ENCODE measurements around the gene SLC25A42.

The SLC25A42 gene

GRCh38 chr19:19051478-19052213 is 12.1 kb upstream of the SLC25A42 start:
- no peak for DNase-seq (ENCODE audit: low read depth, low spot score)

- DNase-seq (ENCODE audit: low read depth, low spot score), result no peak
These were observed 10.9 kb upstream of the SLC25A42 start for GRCh38 chr19:19052921-19053320.

GRCh38 chr19:19053508-19054314 is 10.1 kb upstream of the SLC25A42 start:
- no peak for DNase-seq (ENCODE audit: low read depth, low spot score)

DNA sequence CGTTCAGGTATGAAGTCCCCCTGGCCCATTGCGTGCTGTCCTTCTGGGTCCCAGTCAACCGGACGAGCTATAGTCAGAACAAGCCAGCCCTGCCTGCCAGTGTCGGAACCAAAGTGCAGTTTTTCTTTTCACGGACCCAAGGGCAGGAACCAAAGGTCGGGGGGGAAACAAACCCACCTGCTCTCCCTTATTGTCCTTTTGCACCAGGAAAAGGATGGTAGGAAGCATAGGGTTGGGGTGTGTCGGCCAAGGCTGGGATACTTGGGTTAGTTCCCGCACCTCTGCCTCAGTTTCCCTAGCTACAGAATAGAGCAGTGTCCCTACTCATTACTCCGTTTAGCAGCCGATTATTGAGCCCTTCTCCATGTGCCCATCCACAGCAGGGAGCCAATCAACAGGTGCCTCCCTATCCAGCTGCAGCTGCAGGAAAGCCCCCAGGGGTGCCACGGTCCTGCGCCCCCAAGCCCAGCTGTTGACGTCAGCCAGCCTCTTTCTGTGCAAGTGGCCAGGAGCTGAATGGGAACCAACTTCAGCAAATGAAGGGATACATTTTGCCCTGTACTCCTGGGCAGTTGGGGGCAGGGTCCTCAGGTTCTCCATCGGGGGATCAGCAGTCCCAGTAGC is 9.4 kb upstream of the SLC25A42 start:
- DNase-seq (ENCODE audit: low read depth, low spot score), result no peak

- DNase-seq (ENCODE audit: low read depth, low spot score), result no peak
These were observed 8.8 kb upstream of the SLC25A42 start for GRCh38 chr19:19054939-19055440.

DNA sequence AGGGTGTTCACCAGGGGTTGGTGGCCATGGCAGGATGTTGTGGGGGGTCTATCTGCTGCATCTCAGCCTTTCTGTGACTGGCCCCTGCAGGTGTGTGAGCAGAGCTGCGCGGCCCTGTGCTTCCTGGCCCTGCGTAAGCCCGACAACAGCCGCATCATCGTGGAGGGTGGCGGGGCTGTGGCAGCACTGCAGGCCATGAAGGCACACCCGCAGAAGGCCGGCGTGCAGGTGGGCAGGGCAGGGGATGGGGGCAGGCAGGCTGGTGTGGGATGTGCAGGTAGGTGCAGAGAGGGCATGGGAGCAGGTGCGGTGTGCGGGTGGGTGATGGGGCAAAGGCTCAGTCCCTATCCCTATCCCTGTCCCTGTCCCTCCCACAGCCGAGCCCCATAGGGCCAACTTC is 8.1 kb upstream of the SLC25A42 start:
- DNase-seq (ENCODE audit: low read depth, low spot score), result no peak

GRCh38 chr19:19056636-19057275 is 7.0 kb upstream of the SLC25A42 start:
- DNase-seq (ENCODE audit: low read depth, low spot score), result no peak

DNA sequence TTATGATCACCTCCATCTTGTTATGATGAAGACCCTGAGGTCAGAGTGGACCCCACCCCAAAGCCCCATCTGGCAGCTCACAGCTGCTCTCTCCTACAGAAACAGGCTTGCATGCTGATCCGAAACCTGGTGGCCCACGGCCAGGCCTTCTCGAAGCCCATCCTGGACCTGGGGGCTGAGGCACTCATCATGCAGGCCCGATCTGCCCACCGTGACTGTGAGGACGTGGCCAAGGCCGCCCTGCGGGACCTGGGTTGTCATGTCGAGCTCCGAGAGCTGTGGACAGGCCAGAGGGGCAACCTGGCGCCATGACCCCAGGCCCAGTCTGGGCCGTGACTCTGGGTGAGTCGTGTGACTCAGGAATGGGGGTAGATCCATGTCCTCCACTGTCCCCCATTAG is 6.5 kb upstream of the SLC25A42 start:
- DNase-seq (ENCODE audit: low read depth, low spot score), result no peak

DNA sequence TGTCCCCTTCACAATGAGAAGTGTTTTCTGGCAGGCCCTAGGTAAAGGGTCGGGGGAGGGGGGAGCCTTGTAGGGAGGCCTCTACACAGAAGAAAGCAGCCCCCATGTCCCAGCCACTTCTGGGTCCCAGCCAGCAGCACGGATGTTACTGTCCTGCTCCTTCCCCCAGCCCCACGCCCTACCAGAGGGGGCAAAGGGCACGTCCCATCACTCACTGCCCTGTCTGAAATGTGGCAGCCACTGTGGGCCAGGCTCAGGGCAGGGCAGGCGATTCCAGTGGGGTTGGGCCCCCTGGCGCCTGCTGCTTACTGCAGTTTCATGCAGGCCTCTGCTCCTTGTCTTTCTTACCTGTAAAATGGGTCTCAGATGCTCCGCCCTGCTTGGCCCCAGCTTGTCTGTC is 6.1 kb upstream of the SLC25A42 start:
- DNase-seq (ENCODE audit: low read depth, low spot score), result no peak

- DNase-seq (ENCODE audit: low read depth, low spot score), result no peak
These were observed 4.6 kb upstream of the SLC25A42 start for GRCh38 chr19:19059018-19059836.

DNA sequence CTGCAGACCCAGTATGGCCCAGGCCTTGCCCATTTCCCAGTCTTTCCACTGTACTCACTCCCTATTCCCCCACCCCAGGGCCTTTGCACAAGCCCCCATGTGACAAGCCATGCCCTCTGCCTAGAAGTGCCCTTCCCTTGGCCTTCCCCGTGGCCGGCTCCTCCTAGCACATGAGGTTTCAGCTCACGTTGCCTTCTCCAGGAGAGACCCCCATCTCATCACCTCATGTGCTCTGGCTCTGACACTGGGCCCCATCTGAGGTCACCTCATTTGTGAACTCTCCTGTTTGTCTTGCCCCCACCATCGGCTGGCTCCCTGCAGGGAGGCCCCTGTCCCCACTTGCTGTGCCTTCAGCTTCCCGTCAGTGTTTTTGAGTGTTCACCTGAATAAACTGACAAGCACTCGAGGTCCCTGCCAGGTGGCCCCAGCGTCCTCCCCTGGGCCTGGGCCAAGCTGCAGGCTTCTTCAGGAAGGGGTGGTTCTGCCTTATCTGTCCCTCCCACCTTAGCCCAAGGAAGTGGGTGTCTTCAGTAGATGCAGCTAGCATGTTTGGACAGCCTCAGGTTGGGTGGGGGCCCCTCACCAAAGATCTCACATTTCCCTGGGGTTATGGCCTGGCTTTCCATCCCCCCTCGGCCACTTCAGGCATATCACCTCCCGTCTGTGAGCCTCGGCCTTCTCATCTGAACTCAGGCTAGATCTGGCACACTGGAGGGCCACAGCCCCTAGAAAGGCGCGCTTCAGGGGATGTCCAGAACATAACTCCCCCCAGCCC is 3.8 kb upstream of the SLC25A42 start:
- DNase-seq (ENCODE audit: low read depth, low spot score), result no peak

DNA sequence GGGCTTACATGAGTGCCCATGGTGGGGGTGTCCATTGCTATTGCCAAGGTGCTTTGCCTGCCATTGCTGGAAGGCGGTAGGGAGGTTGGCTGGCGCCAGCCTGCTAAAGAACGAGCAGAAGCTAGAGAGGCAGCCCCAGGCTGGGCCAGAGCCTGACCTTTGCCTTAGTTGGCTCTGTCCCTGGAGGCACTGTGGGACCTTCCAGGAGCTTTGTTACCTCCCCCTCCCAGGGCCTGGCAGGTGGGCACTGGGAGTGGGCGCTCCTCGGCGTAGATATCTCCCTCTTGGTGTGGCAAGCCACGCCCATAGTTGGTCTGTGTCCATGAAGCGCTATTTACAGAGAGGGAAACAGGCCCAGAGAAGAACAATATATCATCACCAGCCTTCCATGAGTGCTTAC is 2.3 kb upstream of the SLC25A42 start:
- no peak for DNase-seq (ENCODE audit: low read depth, low spot score)

- DNase-seq (ENCODE audit: low read depth, low spot score), result no peak
These were observed 1.2 kb upstream of the SLC25A42 start for GRCh38 chr19:19062454-19063182.

GRCh38 chr19:19064098-19064722 is 416 bp downstream of the SLC25A42 start:
- DNase-seq (ENCODE audit: low read depth, low spot score), result no peak

GRCh38 chr19:19064811-19065745 is 1.3 kb downstream of the SLC25A42 start:
- DNase-seq (ENCODE audit: low read depth, low spot score), result no peak

DNA sequence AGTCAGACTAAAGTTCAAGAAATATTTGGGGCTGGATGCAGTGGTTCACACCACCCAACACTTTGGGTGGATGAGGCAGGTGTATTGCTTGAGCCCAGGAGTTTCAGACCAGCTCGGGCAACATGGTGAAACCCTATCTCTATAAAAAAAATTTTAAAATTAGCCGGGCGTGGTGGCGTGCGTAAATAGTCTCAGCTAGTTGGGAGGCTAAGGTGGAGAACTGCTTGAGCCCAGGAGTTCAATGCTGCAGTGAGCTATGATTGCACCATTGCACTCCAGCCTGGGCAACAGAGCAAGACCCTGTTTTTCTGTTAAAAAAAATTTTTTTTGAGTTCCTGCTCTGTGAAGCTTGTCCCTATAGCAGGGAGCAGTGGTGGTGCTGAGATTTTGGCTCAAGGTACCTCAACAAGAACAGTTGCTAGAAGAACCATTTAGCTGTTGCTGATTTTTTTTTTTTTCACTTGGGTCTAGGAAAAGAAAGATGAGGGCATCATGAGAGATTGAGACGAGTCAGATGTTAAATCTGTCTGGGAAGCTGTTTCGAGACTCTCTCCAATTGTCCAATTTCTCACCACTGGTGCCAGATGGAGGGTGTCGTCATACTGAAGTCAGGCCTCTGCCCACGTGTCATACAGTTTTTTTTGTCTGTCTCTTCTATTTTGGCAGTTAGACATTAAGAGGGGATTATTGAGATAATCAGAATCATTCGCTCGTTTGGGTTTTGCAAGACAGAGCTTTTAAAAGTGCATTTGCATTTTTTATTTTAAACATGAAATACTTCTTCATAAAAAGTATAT is 3.7 kb downstream of the SLC25A42 start:
- DNase-seq (ENCODE audit: low read depth, low spot score), result no peak

All from iPS DF 19.7 (cell line).